AG08396 (cell line): ENCODE measurements around the gene DGKH.
"Not testable (repeated sequence)": the region's sequence is repeated elsewhere in the genome, so short reads cannot be mapped to it uniquely, and the experiment has no call there.

Experiments used
- DNase-seq: peaks from one replicate; pipeline ENCODE4 v3.0.0; 2012; ENCODE audit warnings: low spot score, mixed read lengths

The DGKH gene

DNA sequence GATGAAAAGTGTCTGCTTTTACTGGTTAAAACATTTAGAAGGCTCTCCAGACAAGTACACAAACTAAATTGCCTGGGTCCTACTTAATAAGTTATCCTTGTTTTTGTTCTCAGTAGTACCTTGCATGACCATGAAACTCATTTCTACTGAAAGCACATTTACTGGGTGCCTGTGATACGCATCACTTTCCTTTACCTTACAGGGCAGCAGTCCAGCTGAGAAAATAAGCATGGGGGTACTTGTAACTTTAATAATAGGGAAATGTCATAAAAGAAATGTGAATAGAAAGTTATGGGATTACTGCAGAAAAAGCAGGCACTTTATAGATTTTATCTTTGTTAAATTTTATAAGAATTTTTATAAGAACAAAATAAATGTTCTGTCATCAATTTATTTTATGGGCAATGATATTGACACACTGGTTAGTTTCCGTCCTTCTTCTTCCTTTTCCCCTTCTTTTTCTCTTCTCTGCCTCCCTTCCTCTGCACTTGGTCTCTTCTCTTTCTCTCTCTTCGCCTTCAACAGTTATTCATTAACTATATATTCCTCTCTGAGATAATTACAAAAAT lies 116.2 kb downstream of the DGKH start:
- DNase-seq = no peak

- DNase-seq = no peak
Observed at GRCh38 chr13:42168496-42168895, 120.0 kb downstream of the DGKH start.

GRCh38 chr13:42170029-42170428 lies 121.6 kb downstream of the DGKH start:
- DNase-seq = no peak

GRCh38 chr13:42173789-42174343 lies 125.4 kb downstream of the DGKH start:
- no peak for DNase-seq

DNA sequence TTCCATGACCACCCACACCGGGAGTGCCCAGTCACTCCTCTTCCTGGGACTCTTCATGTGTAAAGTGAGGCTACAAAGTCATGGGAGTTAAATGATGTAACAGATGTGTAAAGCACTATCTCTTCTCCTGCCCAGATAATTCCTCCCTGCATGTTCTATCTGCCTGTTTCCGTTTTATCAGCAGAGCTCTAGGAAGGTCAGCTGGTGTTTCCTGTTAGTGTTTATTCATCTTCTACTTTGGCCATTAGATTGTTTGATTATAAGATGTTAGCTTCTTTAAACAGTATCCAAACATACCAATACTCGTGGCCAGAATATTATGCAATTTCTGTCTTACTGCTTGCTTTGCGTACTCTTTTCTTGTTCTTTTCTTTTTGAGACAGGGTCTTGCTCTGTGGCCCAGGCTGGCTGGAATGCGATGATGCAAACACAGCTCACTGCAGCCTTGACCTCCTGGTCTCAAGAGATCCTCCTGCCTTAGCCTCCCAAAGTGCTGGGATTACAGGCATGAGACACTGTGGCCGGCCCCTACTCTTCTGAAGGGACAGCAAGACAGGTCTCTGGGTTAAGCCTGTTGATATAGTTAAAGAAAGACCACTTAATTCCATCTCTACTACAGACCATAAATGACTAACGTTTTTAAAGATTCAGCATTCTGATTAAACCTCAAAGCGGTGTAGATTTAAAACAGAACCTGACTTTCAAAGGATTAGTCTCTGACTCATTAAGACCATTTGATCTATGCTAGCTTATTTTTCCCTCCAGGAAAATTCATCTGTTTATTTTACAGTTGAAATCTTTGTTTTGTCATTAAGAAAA lies 126.1 kb downstream of the DGKH start:
- DNase-seq = no peak

- DNase-seq = no peak
Observed at GRCh38 chr13:42176294-42176693, 127.8 kb downstream of the DGKH start.

- no peak for DNase-seq
Observed at GRCh38 chr13:42177189-42177588, 128.7 kb downstream of the DGKH start.

- DNase-seq = no peak
Observed at GRCh38 chr13:42181381-42181953, 133.0 kb downstream of the DGKH start.

DNA sequence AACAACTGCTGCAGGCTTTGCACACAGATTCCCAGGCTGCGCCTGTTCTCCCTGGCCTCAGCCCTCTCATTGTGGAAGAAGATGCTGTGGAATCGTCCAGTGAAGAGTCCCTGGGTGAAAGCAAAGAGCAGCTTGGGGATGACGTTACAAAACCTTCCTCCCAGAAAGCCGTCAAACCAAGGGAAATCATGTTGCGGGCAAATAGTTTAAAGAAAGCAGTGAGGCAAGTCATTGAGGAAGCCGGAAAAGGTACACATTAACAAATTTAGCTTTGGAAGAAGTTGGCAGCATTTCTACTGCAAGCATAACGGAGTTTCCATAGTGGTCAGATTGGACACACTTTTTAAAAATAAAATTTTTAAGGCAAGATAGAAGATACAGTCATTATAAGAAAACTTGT lies 140.6 kb downstream of the DGKH start:
- no peak for DNase-seq

DNA sequence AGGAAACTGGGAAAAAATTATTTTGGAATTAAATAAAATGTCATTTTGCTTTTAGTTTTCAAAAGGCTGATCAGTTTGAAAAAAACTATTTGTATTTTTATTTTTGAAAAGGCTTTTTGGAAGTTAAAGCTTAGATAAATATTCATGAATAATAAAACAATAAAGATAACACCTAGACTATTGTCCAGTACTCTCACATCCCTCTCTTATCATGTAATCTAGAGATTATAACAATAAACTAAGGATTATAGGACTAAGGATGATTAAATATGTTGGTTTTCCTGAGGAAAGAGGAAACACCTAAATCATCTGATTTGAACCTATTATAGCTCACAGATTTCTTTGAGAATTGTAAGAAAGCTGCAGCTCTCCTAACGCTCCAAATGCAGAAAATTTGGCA lies 142.1 kb downstream of the DGKH start:
- DNase-seq = no peak

DNA sequence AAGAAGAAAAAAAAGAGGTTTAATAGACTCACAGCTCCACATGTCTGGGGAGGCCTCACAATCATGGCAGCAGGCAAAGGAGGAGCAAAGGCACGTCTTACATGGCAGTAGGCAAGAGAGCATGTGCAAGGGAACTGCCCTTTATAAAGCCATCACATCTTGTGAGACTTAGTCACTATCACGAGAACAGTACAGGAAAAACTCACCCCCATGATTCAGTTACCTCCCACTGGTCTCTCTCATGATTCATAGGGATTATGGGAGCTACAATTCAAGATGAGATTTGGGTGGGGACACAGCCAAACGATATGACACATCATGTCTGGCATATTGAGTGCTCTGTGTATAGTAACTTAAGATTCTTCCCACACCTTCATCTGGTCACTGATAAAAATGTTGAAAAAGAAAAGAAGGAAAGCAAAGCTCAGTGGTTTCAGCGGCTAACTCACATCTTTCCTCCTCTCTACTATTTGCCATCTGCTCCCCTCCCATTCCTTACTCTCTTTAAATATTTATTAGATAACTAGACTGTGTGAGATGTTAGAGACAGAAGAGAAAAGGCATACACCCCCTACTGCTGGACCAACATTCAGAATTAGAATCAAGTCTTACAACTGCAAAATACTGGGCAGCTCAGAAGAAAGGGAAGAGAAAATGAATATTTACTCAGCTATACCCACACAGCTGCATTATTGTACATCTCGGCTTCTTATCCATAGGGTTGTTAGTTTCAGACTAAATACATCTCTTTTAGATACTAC lies 163.4 kb downstream of the DGKH start:
- DNase-seq = no peak

DNA sequence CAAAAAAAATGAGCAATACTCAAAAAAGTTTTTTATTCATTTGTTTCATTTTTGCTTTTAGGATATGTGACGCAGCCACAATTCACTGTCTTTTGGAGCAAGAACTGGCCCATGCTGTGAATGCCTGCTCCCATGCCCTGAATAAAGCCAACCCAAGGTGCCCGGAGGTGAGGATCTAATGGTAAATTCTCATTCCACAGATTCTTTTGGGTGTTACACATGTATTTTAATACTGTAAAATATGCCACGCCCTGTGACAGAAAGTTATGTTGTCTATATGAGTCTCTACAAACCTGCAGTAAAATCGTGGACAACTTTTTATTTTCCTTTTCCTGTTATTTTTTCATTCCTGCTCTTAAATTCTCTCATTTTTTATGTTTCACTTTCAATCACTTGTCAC lies 166.0 kb downstream of the DGKH start:
- DNase-seq = no peak

- DNase-seq = peak; percentile 20
Observed at GRCh38 chr13:42215578-42216421, 167.4 kb downstream of the DGKH start.

DNA sequence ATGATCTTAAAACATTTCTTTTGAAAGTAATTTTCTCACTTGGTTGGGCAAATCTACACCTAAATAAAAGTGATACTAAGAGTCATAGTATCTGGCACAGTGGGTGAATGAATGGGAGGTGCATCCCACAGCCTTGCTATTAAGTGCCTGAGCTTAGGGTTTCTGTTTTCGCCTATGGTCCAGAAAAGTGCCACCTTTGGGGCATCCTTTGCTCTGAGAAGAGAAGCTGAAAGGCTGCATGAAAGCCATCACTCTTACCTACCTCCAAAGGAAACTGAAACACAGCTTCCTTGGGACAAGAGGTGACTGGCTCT lies 167.9 kb downstream of the DGKH start:
- no peak for DNase-seq

DNA sequence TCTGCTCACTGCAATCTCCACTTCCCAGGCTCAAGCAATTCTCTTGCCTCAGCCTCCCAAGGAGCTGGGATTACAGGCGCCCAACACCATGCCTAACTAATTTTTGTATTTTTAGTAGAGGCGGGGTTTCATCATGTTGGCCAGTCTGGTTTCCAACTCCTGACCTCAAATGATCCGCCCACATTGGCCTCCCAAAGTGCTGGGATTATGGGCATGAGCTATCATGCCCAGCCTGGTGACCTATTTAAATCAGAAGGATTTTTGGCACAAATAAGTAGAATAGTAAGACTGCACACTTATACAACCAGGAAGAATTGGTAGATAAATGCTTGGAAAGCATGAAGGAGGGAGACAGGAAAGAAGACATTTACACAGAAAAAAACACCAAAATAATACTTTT lies 170.1 kb downstream of the DGKH start:
- no peak for DNase-seq

DNA sequence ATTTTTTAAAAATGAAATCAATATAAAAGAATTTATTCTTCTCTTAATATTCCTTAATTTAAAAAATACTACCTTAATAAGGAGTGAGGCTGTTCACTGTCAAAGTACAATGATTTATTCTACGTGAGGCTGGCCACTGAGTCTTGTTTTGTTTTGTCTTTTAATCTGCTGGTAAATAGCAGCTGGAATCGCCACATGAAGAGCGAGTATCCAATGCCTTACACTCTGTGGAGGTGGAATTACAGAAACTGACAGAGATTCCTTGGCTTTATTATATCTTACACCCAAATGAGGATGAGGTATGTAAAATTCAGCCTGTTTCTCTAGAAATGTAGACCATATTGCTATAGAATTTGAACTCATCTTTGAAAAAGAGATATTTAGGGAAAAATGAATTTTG lies 170.6 kb downstream of the DGKH start:
- DNase-seq = no peak

DNA sequence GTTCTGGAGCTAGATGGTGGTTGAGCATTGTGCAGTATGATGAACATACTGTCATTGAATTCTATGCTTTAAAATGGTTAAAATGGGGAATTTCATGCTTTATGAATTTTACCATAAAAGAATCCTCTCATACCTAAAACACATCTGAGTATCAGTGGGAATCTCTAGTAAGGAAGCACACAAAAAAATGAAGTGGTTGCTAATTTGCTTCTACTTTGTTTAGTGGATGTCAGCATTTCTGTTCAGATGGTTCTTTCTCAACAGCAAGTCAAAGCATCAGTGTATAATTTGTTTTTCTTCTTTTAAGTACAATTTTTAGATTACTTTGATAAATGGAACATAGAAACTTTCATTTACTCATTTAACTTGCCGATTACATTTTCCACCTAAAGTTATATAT lies 171.4 kb downstream of the DGKH start:
- DNase-seq = no peak

DNA sequence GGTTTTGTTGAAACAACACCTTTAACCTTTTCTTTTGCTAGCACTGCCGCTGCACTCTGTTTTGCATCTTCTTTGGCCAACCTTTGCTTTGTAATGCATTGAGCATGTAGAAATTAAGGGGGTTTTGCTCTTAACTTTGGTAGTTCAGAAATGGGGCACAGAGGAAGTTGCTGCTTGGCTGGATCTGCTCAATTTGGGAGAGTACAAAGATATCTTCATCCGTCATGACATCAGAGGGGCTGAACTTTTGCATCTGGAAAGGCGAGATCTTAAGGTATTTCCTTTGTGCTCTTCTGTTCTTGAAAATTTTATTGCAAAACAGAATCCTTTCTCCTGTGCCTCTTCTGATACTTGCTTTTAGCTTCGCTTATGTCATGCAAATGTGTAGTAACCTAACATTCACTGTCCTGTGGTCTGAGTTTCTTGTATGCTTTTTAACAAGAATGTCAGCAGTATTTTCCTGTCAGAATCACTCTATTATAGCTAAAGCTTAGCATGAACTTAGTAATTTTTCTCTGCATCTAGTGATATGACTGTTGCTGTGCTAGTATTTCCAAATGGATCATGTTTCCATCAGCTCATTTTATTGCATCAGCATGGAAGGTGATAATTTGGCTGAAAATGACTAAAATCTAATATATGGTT lies 172.8 kb downstream of the DGKH start:
- DNase-seq = no peak

- DNase-seq = no peak
Observed at GRCh38 chr13:42223681-42224080, 175.2 kb downstream of the DGKH start.

GRCh38 chr13:42225051-42225450 lies 176.6 kb downstream of the DGKH start:
- no peak for DNase-seq

- DNase-seq = not testable (repeated sequence)
Observed at GRCh38 chr13:42226759-42227158, 178.3 kb downstream of the DGKH start.
